ENCODE data around the gene LRP2.
A peak's percentile ranks its signal among the peaks of the same experiment; 100 is the strongest.

DNA sequence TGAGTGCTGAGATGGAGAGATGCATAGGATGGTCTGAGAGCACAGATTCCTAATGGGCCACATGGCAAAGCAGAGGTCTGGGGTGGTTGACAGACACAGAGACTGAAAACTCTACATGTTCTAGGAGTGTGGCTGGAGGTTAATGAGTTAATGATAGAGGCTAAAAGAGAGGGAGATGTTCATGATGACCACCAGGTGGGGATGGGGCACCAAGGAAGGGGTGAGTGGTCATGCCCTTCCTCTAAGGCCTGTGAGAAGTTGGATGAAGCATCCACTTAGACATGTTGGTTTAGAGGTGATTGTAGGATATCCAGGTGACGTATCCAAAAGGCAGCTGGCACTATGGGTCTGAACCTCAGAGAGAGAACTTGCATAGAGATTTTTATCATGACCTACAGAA lies 102.1 kb downstream of the LRP2 start:
- TF ChIP-seq, protein P1, sequence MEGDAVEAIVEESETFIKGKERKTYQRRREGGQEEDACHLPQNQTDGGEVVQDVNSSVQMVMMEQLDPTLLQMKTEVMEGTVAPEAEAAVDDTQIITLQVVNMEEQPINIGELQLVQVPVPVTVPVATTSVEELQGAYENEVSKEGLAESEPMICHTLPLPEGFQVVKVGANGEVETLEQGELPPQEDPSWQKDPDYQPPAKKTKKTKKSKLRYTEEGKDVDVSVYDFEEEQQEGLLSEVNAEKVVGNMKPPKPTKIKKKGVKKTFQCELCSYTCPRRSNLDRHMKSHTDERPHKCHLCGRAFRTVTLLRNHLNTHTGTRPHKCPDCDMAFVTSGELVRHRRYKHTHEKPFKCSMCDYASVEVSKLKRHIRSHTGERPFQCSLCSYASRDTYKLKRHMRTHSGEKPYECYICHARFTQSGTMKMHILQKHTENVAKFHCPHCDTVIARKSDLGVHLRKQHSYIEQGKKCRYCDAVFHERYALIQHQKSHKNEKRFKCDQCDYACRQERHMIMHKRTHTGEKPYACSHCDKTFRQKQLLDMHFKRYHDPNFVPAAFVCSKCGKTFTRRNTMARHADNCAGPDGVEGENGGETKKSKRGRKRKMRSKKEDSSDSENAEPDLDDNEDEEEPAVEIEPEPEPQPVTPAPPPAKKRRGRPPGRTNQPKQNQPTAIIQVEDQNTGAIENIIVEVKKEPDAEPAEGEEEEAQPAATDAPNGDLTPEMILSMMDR (IDR thresholded peaks at IDR 0.05) = peak; percentile 42
- TF ChIP-seq NR3C1 (CRISPR knock-in tag; conservative IDR thresholded peaks at IDR 0.05; ENCODE audit: low read depth) (no peak), CBFB (CRISPR knock-in tag; IDR thresholded peaks at IDR 0.05; ENCODE audit: low read depth) (no peak), SMAD4 (CRISPR knock-in tag; IDR thresholded peaks at IDR 0.05) (no peak), JUN (CRISPR knock-in tag; IDR thresholded peaks at IDR 0.05) (no peak), MXD4 (CRISPR knock-in tag; IDR thresholded peaks at IDR 0.05; ENCODE audit: borderline replicate concordance) (no peak), CREB1 (CRISPR knock-in tag; IDR thresholded peaks at IDR 0.05) (no peak), NR2C2 (CRISPR knock-in tag; IDR thresholded peaks at IDR 0.05) (no peak), NFYB (CRISPR knock-in tag; conservative IDR thresholded peaks at IDR 0.05; ENCODE audit: low read depth) (no peak)
- TF ChIP-seq, protein P2, sequence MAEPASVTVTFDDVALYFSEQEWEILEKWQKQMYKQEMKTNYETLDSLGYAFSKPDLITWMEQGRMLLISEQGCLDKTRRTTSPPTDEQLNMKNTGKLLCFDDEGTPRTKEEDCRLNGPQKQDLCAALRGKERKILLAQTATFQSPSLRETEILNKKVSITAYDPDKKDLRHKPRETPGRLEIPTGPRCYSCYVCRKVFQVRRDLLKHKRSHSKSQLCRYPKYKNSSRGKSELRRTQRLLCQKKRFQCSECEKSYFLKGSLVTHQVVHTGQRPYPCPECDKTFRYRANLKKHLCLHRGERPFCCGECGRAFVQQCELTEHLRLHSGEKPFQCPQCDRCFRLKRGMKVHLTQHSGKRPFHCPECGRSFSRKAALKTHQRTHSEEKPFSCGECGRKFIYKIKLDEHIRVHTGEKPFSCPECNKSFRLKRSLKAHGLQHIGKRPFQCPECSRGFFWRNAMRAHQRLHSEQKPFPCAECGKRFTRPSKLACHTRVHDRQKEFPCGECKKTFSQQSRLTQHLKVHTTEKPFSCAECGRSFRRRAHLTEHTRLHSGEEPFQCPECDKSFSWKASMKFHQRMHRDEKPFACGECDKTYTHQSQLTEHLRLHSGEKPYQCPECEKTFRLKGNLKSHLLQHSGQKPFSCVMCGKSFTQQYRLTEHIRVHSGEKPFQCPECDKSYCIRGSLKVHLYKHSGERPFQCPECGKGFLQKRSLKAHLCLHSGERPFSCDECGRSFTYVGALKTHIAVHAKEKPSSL (CRISPR knock-in tag; conservative IDR thresholded peaks at IDR 0.05) = no peak
- TF ChIP-seq, protein P3, sequence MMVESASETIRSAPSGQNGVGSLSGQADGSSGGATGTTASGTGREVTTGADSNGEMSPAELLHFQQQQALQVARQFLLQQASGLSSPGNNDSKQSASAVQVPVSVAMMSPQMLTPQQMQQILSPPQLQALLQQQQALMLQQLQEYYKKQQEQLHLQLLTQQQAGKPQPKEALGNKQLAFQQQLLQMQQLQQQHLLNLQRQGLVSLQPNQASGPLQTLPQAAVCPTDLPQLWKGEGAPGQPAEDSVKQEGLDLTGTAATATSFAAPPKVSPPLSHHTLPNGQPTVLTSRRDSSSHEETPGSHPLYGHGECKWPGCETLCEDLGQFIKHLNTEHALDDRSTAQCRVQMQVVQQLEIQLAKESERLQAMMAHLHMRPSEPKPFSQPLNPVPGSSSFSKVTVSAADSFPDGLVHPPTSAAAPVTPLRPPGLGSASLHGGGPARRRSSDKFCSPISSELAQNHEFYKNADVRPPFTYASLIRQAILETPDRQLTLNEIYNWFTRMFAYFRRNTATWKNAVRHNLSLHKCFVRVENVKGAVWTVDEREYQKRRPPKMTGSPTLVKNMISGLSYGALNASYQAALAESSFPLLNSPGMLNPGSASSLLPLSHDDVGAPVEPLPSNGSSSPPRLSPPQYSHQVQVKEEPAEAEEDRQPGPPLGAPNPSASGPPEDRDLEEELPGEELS (CRISPR knock-in tag; IDR thresholded peaks at IDR 0.05) = no peak

Data from WTC11 (cell line).